C4-2B (cell line): ENCODE measurements around the gene SLC19A2.

Experiments
- ZFX ChIP-seq: fragments of 450-650 bp; IDR thresholded peaks from 2 replicates; pipeline ENCODE4 v1.6.1; 2017
- TF ChIP-seq, protein P1 (sequence below): fragments of 450-650 bp; conservative IDR thresholded peaks from 2 replicates; pipeline ENCODE4 v1.5.1; 2017; ENCODE audit warnings: mild to moderate bottlenecking

GRCh38 chr1:169472738-169473137 lies 13.0 kb downstream of the SLC19A2 start:
- TF ChIP-seq, protein P1, sequence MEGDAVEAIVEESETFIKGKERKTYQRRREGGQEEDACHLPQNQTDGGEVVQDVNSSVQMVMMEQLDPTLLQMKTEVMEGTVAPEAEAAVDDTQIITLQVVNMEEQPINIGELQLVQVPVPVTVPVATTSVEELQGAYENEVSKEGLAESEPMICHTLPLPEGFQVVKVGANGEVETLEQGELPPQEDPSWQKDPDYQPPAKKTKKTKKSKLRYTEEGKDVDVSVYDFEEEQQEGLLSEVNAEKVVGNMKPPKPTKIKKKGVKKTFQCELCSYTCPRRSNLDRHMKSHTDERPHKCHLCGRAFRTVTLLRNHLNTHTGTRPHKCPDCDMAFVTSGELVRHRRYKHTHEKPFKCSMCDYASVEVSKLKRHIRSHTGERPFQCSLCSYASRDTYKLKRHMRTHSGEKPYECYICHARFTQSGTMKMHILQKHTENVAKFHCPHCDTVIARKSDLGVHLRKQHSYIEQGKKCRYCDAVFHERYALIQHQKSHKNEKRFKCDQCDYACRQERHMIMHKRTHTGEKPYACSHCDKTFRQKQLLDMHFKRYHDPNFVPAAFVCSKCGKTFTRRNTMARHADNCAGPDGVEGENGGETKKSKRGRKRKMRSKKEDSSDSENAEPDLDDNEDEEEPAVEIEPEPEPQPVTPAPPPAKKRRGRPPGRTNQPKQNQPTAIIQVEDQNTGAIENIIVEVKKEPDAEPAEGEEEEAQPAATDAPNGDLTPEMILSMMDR, result no peak
- no peak for TF ChIP-seq ZFX
